K562 (cell line): ENCODE data around the gene DBT. TPM values are rescaled to one million over a fixed set of nuclear protein-coding genes. Genes with fewer than 3 reads are reported as not detected.
A peak's percentile ranks its signal among the peaks of the same experiment; 100 is the strongest.

Experiments used
- ARID3B ChIP-seq: fragments of 250-450 bp; sonication (Bioruptor Pico); IDR thresholded peaks from 2 replicates; pipeline ENCODE4 v1.4.0; 2020; ENCODE audit warnings: borderline replicate concordance
- ARID4B ChIP-seq: sonication (generic); formaldehyde crosslinking; IDR thresholded peaks from 2 replicates; pipeline ENCODE4 v1.8.0; 2022; ENCODE audit warnings: mild to moderate bottlenecking, missing genetic modification reagents
- BACH1 ChIP-seq: fragments of 200-800 bp; sonication (Bioruptor generic); IDR thresholded peaks from 2 replicates; pipeline ENCODE4 v1.6.1; 2016; ENCODE audit warnings: missing genetic modification characterization, missing compliant biosample characterization
- CHD1 ChIP-seq: fragments of 200-600 bp; sonication (generic); IDR thresholded peaks from one replicate; pipeline ENCODE4 v1.6.1; 2012; ENCODE audit warnings: mild to moderate bottlenecking, moderate library complexity, low read length, inconsistent platforms
- ELK3 ChIP-seq: fragments of 450-650 bp; formaldehyde crosslinking; IDR thresholded peaks from 2 replicates; pipeline ENCODE4 v1.4.0; 2020; ENCODE audit warnings: mild to moderate bottlenecking
- ETS2 ChIP-seq: IDR thresholded peaks from 2 replicates; pipeline ENCODE4 v1.6.1; 2016; ENCODE audit warnings: borderline replicate concordance, missing genetic modification characterization, mild to moderate bottlenecking, moderate library complexity, missing compliant biosample characterization; ENCODE audit not compliant: poor library complexity, severe bottlenecking
- HNRNPUL1 ChIP-seq: fragments of 200-400 bp; formaldehyde crosslinking; IDR thresholded peaks from 2 replicates; pipeline ENCODE4 v1.6.1; 2017; ENCODE audit warnings: low read length
- LCOR ChIP-seq: sonication (generic); formaldehyde crosslinking; IDR thresholded peaks from 2 replicates; pipeline ENCODE4 v1.8.0; 2022; ENCODE audit warnings: mild to moderate bottlenecking, missing genetic modification reagents
- MCM7 ChIP-seq, 2 experiments: fragments of 450-650 bp; IDR thresholded peaks; 2 replicates each; pipeline ENCODE4 v1.6.1; 2016 to 2018
- MTA2 ChIP-seq: fragments of 450-650 bp; IDR thresholded peaks from 2 replicates; pipeline ENCODE4 v1.6.1; 2016; ENCODE audit warnings: low read depth
- NONO ChIP-seq, 2 experiments: fragments of 200-400 bp in 1 of 2; fragments of 450-650 bp in 1 of 2; formaldehyde crosslinking in 1 of 2; IDR thresholded peaks; 2 replicates each; pipeline ENCODE4 v1.6.1; 2017; ENCODE audit warnings: low read depth in 2 of 2, mild to moderate bottlenecking in 2 of 2, moderate library complexity in 2 of 2, low read length in 1 of 2
- NR2C2 ChIP-seq, 2 experiments: fragments of 200-800 bp in 1 of 2; sonication (Bioruptor generic) in 1 of 2; sonication (generic) in 1 of 2; formaldehyde crosslinking in 1 of 2; IDR thresholded peaks; 2 replicates each; pipeline versions ENCODE4 v1.6.1 to v1.8.0; 2016 to 2022; ENCODE audit warnings: mild to moderate bottlenecking in 1 of 2, missing compliant biosample characterization in 1 of 2, missing genetic modification characterization in 1 of 2, missing genetic modification reagents in 1 of 2
- POLR3A ChIP-seq: IDR thresholded peaks from 2 replicates; pipeline ENCODE4 v1.6.1; 2011; ENCODE audit warnings: borderline replicate concordance, mild to moderate bottlenecking, moderate library complexity; ENCODE audit not compliant: insufficient read length, insufficient read depth; ENCODE audit errors: extremely low read depth
- RAD21 ChIP-seq, 2 experiments: fragments of 250-450 bp in 1 of 2; fragments of 450-650 bp in 1 of 2; sonication (Bioruptor Pico) in 1 of 2; formaldehyde crosslinking in 1 of 2; IDR thresholded peaks in 1 of 2; conservative IDR thresholded peaks in 1 of 2; 2 replicates each; pipeline versions ENCODE4 v1.4.0 to v1.8.0; 2020 to 2022; ENCODE audit warnings: mild to moderate bottlenecking in 2 of 2, moderate library complexity in 1 of 2
- RBBP5 ChIP-seq: fragments of 200-600 bp; sonication (generic); IDR thresholded peaks from 2 replicates; pipeline ENCODE4 v1.6.1; 2012; ENCODE audit warnings: borderline replicate concordance, mild to moderate bottlenecking, low read length, control low read depth, inconsistent platforms; ENCODE audit not compliant: insufficient read depth, poor library complexity, severe bottlenecking
- SRF ChIP-seq, 2 experiments: fragments of 250-450, 450-650 bp in 1 of 2; sonication (Bioruptor Pico) in 1 of 2; sonication (generic) in 1 of 2; formaldehyde crosslinking; IDR thresholded peaks; 2 replicates each; pipeline versions ENCODE4 v1.5.0 to v1.5.1; 2020 to 2022; ENCODE audit warnings: mild to moderate bottlenecking in 1 of 2, missing genetic modification reagents in 1 of 2
- ZNF165 ChIP-seq: fragments of 250-450 bp; sonication (Bioruptor Pico); IDR thresholded peaks from 2 replicates; pipeline ENCODE4 v1.4.0; 2020; ENCODE audit warnings: borderline replicate concordance
- ZNF175 ChIP-seq: fragments of 200-800 bp; sonication (Bioruptor generic); IDR thresholded peaks from 2 replicates; pipeline ENCODE4 v1.6.1; 2016; ENCODE audit warnings: low read depth, mild to moderate bottlenecking, missing genetic modification characterization, missing compliant biosample characterization
- ZNF699 ChIP-seq: fragments of 250-450 bp; sonication (Bioruptor Pico); IDR thresholded peaks from 2 replicates; pipeline ENCODE4 v1.8.0; 2021; ENCODE audit warnings: mild to moderate bottlenecking, moderate library complexity; ENCODE audit not compliant: insufficient replicate concordance
- ZNF75A ChIP-seq: fragments of 450-650 bp; formaldehyde crosslinking; IDR thresholded peaks from 2 replicates; pipeline ENCODE4 v1.4.0; 2020; ENCODE audit warnings: mild to moderate bottlenecking
- polyA plus RNA-seq, 8 experiments: library from polyadenylated mRNA; depleted of rRNA in 4 of 8; stranded (reverse) in 5 of 8; unstranded in 3 of 8; fragments of >200 nt; fragmentation: Nextera tagmentation in 2 of 8; fragmentation: Illumina TruSeq in 1 of 8; extraction: Ambion mirVana in 2 of 8; extraction: Trizol in 1 of 8; gene quantifications; 2 replicates each; pipeline versions ENCODE4 v1.2.1 to v1.2.3, GENCODE V29; 2011 to 2014; ENCODE audit warnings: inconsistent platforms in 1 of 8, missing spikeins in 1 of 8
- total RNA-seq, 7 experiments: library from RNA; depleted of rRNA in 6 of 7; stranded (reverse); fragments of >200 nt in 6 of 7; fragmentation: Illumina TruSeq in 2 of 7; extraction: Trizol in 2 of 7; gene quantifications; 2 replicates each; pipeline versions ENCODE4 v1.2.1 to v1.2.3, GENCODE V29; 2011 to 2021; ENCODE audit warnings: low replicate concordance in 1 of 7

The DBT gene
- total and polyA plus RNA-seq, 9 of the 15 experiments (the other 6 are each of a cell fraction or from before 2014, with no cell fraction given), result 2.7 to 13.5 (median 7.3) TPM

- TF ChIP-seq POLR3A, result no peak
- TF ChIP-seq CHD1, result no peak
- TF ChIP-seq MTA2, result 0 out of 2 replicates have a peak, but pooled peaks have one; percentile 7
- TF ChIP-seq ZNF175 (CRISPR knock-in tag), result no peak
- no peak for TF ChIP-seq ZNF699 (CRISPR knock-in tag)
- TF ChIP-seq LCOR (CRISPR knock-in tag), result no peak
- no peak for TF ChIP-seq ARID4B (CRISPR knock-in tag)
- no peak for TF ChIP-seq BACH1 (tag)
- no peak for TF ChIP-seq ZNF75A (CRISPR knock-in tag)
- TF ChIP-seq ARID3B (CRISPR knock-in tag), result no peak
- TF ChIP-seq NR2C2 (CRISPR knock-in tag; IDR thresholded peaks at IDR 0.05), result no peak
- TF ChIP-seq NR2C2 (tag; IDR thresholded peaks at IDR 0.05), result no peak
- no peak for TF ChIP-seq ELK3 (CRISPR knock-in tag)
- TF ChIP-seq ZNF165 (CRISPR knock-in tag), result no peak
- no peak for TF ChIP-seq MCM7 (IDR thresholded peaks at IDR 0.05)
- TF ChIP-seq RBBP5, result no peak
- no peak for TF ChIP-seq HNRNPUL1
- no peak for TF ChIP-seq SRF (CRISPR knock-in tag; IDR thresholded peaks at IDR 0.05)
- TF ChIP-seq ETS2 (tag), result no peak
- TF ChIP-seq RAD21 (CRISPR knock-in tag; conservative IDR thresholded peaks at IDR 0.05 in 1 of 2, IDR thresholded peaks at IDR 0.05 in 1 of 2), result no peak
- no peak for TF ChIP-seq NONO (IDR thresholded peaks at IDR 0.05; ENCODE audit: low read depth in 2 of 2, low read length in 1 of 2)
Observed at GRCh38 chr1:100246738-100247137, 2.9 kb downstream of the DBT start (continued).
